HG02884 (cell line): ENCODE data around the gene NDST4.

ENCODE experiments used
- ATAC-seq: cut with Tn5 transposase; IDR thresholded peaks from one replicate; pipeline ENCODE4 v1.9.1; 2021; ENCODE audit warnings: mild to moderate bottlenecking, moderate library complexity; ENCODE audit not compliant: unreplicated experiment

Gene NDST4

GRCh38 chr4:114807759-114808404 is 305.5 kb downstream of the NDST4 start:
- peak; percentile 98 for ATAC-seq

DNA sequence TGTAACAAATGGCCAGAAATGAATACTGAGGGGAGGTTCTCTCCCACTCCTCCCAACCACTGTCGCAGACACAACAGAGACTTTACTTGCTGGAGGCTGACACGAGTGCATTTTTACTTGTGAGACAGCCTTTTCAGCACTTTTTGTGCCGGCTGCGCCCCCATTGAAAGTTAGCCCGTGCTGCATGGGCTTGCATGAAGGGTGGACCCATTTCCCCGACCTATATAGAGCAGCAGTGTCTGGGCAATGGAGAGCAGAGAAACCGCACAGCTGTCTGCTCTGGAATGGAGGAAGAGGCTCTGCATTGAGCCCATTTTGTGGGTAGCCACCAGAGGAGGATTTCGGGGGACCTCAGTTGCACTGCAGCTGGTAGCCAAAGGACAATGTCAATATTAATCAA is 306.1 kb downstream of the NDST4 start:
- peak; percentile 13 for ATAC-seq

DNA sequence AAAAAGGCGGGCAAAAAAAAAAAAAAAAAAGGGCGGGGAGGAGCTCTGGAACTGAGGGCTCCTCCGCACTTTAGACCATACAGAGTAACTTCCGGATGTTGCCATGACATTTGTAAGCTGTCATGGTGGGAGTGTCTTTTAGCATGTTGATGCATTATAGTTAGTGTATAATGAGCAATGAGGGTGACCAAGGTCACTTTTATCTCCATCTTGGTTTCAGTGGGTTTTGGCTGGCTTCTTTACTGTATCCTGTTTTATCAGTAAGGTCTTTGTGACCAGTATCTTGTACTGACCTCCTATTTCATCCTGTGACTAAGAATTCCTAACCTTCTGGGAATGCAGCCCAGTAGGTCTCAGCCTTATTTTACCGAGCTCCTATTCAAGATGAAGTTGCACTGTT is 321.4 kb downstream of the NDST4 start:
- no peak for ATAC-seq

GRCh38 chr4:114785570-114785969 is 327.9 kb downstream of the NDST4 start:
- ATAC-seq: no peak

DNA sequence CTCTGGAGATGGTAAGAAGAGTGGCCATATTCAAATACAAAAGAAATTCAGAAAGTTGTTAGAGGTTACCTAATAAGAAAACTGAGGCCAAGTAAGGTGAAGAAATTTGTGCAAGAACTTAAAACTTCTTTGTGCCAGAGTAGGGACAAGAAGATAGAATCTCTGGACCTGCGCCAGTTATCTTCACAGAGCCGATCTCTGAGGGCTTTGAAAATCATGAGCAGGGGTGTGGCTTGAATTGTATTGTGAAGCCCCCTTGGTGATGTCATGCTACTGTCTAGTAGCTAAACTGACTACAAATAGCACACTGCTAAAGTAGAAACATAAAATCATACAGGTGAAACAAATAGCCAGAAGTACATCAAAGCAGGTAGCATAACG is 330.2 kb downstream of the NDST4 start:
- ATAC-seq: no peak

DNA sequence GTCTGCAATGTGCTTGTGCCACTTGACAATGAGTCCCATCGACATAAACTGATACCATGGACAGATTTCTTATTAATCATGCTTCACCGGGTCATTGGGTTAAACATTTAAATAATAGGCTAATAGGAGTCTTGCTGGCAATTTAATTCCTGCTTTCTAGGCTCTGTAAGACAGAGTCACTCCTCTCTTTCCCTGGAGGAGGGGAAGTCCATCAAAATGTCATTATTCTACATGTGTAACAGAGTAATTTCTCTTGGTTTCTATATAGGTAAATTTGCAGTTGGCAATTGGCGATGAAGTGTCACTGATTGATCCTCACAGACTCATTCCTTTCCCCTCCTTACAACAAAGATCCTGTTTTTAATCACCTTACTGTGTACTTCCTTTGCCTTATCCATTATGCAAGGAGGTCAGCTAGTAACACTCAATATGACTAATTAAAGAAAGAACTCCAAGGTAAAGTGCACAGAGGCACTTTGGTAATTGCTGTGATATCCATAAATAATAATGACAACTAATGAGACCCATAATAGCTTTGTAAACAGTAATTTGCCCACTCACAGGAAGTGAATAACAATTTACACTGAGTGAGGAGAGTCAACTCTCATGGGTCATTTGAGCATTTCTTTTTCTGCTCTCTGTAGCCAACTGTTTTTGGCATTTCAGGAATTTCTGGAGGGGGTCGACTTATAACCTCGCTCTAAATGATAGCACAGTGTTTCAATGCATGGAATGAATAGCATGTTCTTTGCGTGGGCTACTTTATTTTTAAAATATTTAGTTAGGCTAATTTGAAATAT is 330.8 kb downstream of the NDST4 start:
- ATAC-seq: no peak

DNA sequence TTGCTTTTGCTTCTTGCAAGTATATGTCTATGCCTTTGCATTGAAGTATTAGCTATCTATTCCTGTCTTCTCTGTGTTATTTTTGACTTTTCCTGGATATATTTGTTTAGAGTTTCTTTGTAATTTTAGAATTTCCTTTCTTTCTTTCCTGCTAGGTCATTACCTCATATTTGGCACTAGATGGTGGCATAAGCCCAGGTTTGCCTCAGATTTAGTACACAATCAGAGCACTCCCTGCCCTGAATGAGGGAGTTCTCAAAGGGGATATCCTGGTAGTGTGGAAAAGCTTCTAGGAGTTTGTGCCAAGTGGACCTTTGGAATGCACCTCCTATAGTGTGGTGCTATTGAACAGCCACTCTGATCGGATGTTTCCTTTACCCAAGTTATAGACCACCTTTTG is 333.2 kb downstream of the NDST4 start:
- no peak for ATAC-seq
